Measurements from ENCODE around the gene DUSP7.

The DUSP7 gene

GRCh38 chr3:52023860-52024764 is 32.3 kb downstream of the DUSP7 start:
- no peak for DNase-seq

- DNase-seq: no peak
Observed at GRCh38 chr3:52023101-52023770, 33.1 kb downstream of the DUSP7 start.

- DNase-seq: no peak
Observed at GRCh38 chr3:52022323-52023100, 33.9 kb downstream of the DUSP7 start.

DNA sequence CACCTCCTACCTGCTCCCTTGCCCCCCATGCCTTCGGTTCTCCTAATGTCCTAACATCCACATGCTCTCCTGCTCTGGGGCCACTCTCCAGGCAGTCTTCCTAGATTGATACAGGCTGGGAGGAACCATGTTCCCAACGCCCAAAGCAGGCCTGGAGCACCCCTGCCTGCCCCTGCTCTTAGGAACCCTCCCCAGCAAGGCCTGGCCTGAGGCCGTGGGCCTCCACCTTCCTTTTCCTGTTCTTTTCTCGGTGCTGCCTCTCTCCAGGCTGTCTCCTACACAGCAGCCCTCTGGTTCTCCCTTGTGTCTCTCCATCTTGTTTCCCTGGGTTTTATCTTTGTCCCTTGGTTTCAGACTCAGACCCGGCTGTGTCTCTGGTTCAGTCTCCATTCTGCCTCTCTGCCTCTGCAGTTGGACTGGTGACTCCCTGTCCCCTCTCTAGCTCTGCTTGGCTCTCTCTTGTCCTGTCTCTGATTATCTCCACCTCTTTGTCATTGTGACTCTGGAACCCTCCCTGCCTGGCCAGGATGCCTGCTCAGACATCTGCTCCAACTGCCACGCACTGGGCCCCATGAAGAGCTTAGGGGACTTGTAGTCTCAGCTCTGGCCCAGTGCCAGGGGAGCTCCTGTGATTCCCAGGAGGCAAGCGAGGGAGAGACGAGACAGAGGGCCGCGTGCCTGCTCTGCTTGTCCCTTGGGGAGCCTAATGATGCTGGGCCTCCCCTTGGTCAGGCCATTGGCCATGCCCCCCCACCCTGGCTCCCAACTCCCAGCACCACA is 34.7 kb downstream of the DUSP7 start:
- DNase-seq: no peak

DNA sequence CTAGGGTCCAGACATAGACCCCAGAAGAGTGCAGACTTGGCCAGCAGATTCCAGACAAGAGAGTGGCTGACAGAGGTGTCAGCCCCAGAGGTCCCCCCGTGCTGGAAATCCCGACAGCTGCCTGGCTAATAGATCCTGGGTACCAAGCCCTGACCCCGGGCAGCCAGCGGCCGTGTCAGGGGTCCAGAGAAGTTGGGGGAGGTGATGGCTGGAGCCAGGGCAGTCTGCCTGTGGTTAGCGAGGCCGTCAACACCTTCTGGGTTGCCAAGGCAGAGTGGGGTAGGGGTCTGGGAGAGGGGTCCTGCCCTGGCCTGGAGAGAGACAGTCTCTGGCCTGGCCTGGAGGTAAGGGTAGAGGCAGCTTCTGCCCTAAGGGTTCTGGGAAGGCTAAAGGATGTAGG is 35.6 kb downstream of the DUSP7 start:
- DNase-seq: no peak

DNA sequence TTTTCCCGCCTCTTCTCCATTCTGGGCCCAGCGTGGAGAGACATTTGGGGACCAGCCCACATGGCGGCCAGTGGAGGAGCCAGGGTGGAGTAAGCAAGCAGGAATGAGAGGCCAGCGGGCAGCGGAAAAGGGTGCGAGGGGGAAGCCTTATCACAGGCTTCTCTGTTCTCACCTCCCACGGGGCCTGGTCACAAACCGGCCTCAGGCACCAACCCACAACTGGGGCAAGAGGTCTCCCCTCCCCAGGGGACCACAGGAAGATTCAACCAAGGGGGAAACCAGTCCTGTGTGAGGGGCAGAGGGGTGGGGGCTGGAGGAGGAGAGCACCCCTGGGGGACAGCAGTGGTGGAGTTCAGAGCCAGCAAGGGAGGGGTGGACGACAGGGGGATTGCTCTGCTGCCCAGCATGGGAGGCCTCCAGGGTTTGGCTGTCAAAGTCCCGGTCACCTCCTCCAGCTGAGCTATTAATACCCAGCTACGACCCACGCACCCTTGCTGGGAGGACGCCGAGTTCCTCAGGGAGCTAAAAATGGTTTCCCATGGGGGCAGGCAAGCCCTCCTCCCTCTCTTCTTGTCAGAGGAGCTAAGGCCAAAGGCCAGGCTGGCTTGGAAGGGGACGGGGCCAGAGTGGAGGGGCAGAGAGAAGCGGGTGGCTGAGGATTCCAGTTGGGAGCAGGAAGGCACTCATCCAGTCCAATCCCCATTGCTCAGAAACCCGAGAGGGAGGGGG is 36.9 kb downstream of the DUSP7 start:
- DNase-seq: no peak

DNA sequence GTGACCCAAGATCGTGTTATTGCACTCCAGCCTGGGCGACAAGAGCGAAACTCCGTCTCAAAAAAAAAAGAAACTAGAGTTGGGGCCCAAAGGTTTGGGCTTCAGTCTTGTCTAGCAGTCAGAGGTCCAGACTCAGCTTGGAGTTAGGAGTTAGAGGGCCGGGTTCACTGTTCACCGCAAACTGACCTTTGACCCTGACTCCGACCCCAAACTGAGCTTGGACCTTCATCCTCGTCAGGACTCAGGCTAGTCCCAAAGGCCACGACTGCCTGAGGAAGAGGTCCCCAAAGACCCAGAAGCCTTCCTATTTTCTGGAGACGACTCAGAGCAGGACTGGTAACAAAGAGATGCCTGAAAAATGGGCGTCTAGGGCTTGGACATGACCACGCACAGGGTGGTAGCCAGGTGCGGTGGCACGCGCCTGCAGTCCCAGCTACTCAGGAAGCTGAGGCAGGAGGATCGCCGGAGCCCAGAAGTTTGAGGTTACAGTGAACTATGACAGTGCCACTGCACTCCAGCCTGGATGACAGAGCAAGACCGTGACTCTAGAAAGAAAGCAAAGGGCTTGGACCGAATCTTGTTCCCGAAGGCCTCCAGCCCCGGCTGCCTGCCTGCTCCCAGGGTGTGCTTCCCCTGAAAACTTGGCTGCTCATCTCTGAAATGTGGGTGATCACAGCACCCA is 37.9 kb downstream of the DUSP7 start:
- no peak for DNase-seq

- no peak for DNase-seq
Observed at GRCh38 chr3:52017586-52017985, 38.8 kb downstream of the DUSP7 start.

DNA sequence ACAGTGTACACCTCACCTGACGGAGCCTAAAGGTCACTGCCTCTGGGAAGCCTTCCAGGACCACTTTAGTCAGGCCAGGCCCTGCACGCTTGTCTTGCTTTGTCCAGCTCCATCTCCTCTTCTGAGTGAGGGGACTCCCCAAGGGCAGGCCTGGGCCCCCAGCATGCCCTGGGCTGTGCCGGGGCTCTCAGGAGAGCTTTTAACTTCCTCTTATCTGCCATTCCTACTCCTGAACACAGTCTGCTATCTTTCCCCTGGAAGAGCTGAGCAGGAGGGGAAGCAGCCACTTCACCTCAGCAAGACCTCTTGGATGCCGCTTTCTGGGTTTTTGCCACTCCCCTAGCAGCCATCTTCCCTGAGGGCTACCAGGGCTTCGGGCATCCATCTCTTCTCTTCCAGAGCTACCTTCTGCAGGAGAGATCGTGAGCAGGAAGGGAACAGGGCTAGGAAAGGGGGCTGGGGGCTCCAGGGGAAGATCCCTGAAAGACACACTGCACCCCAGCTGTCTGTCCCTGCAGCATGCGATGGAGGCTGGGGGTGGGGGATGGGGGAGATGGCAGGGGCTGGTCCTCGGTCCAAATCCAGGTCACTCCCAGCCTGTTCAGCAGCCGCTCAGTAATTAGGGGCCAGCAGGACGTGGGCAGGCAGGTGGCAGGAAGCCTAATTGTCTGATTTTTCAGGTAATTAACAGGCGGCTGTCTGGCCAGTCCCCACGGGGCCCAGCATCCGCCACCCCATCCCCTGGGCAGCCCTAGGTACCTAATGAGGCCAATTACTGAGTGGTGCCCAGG is 40.7 kb downstream of the DUSP7 start:
- no peak for DNase-seq

DNA sequence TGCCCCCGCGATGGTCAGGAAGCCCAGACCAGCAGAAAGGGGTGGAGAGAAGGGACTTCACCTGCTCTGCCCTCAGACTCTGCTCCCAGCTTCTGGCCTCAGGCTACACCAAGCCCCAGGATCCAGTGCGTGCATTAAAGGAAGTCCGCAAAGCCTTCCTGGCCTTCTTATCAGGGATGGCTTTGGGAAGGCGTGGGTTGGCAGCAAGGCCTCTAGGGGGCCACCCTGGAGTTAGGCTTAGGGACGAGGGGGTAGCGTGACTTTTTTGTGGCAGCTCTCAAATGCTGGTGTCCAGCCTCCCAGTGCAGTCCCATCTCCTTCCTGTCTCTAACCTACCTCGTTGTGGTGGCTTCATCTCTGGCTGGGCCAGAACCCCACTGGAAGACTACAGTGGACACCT is 41.8 kb downstream of the DUSP7 start:
- no peak for DNase-seq

GRCh38 chr3:52013802-52014598 is 42.4 kb downstream of the DUSP7 start:
- DNase-seq: no peak

- DNase-seq: no peak
Observed at GRCh38 chr3:52012699-52013098, 43.7 kb downstream of the DUSP7 start.

- DNase-seq: no peak
Observed at GRCh38 chr3:52010431-52010830, 45.9 kb downstream of the DUSP7 start.

GRCh38 chr3:52007291-52007690 is 49.1 kb downstream of the DUSP7 start:
- DNase-seq: no peak

DNA sequence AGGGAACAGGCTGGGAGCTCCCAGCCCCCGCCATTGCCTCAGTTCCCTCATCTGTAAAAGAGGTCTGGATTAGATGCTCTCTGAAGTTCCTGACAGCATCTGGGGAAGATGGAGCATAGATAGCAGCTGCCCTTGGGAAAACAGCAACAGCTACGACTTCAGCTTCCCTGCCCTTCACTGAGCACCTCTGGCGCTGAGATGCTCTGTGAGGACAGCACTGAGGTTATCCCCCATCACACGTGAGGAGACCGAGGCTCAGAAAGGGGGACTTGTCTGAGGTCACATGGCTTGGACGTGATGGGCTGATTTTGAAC is 49.6 kb downstream of the DUSP7 start:
- DNase-seq: no peak

DNA sequence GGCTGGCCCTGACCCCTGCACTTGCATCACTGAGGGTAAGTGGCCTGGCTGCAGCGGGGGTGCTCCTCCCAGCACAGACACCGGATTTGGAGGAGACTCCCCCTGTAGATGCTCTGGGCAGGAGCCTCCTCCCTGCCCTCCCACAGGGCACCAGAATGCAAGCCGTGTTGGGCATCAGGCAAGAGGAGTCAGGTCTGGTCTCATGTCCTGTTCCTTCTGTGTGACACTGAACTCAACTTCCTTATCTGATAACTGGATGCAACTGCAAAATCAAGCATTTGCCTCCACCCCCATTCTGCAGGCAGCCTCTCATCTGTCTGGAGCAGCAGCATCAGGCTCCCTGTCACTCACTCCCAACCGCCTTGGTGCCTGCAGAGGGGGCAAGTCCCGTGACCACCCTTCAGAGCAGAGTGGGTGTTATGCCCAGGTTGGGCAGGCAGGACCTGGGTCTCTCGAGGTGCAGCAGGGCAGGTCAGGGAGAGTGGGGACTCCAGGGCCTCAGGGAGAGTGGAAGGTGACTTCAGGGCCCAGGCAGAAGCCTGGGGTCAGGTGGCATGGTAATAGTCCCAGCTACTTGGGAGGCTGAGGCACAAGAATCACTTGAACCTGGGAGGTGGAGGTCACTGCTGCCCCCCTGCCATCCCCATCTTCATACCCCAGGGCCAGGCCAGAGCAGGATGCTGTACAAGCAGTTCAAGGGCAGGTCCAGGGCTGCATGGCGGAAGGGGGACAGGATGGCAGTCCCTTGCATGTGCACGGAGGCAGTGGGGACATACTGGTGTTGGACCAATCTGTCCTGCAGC is 50.2 kb downstream of the DUSP7 start:
- DNase-seq: no peak

DNA sequence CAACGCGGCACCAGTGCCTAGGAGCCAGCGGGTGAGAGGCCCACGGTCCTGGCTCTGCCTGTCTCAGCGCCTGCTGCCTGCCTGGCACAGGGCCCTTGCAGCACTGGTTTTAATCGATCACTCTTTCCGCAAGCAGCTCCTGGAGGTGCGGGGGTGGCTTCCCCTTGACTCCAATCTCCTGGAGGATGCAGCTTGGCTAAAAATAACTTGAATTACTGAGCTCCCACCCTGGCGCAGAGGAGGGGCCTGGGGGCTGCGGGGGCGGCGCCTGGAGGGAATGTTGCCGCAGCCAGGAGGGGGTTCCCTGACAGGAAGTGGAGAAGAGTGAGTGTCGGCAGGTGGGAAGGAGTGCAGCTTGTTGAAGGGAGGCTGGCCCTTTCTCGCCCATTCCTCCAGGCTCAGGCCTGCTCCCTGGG is 50.8 kb downstream of the DUSP7 start:
- no peak for DNase-seq

DNA sequence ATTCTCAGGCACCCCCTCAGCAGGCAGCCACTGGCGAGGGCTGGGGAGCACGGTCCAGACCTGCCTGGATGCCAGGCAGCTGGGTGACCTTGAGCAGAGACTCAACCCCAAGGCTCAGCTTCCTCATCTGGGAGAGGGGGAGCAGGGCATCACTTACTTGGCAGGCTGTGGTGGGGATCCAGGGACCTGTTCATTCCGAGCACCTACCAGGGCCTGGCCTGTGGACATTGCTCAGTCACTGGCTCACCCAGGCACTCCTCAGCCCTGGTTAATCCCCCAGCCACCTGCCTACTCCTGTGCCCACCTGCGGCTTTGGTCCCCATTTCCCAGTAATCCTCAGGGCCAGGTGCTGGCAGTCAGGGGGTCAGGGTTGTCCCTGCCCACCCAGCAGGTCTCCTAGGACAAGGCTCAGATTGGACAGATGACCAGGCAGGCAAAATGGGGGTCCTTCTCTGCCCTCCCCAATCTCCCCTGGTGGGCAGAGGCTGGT is 51.4 kb downstream of the DUSP7 start:
- no peak for DNase-seq

Data from NCI-H446 treated with DMSO at 0.1 percent for 48 hours (cell line).